Measurements from ENCODE around the gene RMP24.

The RMP24 gene

GRCh38 chr18:35982409-35983114 is 10.1 kb downstream of the RMP24 start:
- H3K36me3 ChIP-seq (replicated peaks in 1 of 2; ENCODE audit: insufficient read depth in 1 of 2, low read depth in 2 of 2), result peaks cover 8 to 16% of the 10 kb centered on the region in 2 donors
- H3K9me3 ChIP-seq, result no peaks in the 10 kb centered on the region
- no peaks in the 10 kb centered on the region for H3K27me3 ChIP-seq
- no peak for DNase-seq
- no peak overlapping the region for H3K27ac ChIP-seq
- intact Hi-C loops (cut with DNase I), result no loop called here
- ATAC-seq, result no peak
- TF ChIP-seq POLR2A (IDR thresholded peaks at IDR 0.05) (no peak), CTCF (IDR thresholded peaks at IDR 0.05) (no peak)
- WGBS, 2 donors, result 84 to 85% methylated on average over 2 of the region's 2 CpGs
- no peak overlapping the region for H3K4me3 ChIP-seq
- no peaks in the 10 kb centered on the region for H3K4me1 ChIP-seq

GRCh38 chr18:35983147-35983546 is 10.7 kb downstream of the RMP24 start:
- H3K9me3 ChIP-seq, result no peaks in the 10 kb centered on the region
- ATAC-seq (no peak), DNase-seq (no peak)
- intact Hi-C loops (cut with DNase I), result no loop called here
- no peak overlapping the region for H3K4me3 ChIP-seq
- TF ChIP-seq POLR2A (IDR thresholded peaks at IDR 0.05), result no peak
- H3K27ac ChIP-seq, result no peak overlapping the region
- H3K27me3 ChIP-seq, result no peaks in the 10 kb centered on the region
- peaks cover 7 to 10% of the 10 kb centered on the region in 2 donors for H3K36me3 ChIP-seq (replicated peaks in 1 of 2; ENCODE audit: insufficient read depth in 1 of 2, low read depth in 2 of 2)
- H3K4me1 ChIP-seq, result no peaks in the 10 kb centered on the region

GRCh38 chr18:35983818-35984217 is 11.3 kb downstream of the RMP24 start:
- H3K9me3 ChIP-seq, result no peaks in the 10 kb centered on the region
- no peaks in the 10 kb centered on the region for H3K4me1 ChIP-seq
- H3K36me3 ChIP-seq (replicated peaks in 1 of 2; ENCODE audit: insufficient read depth in 1 of 2, low read depth in 2 of 2), result peaks cover 0 to 9% of the 10 kb centered on the region in 2 donors
- no peak overlapping the region for H3K27ac ChIP-seq
- 91 to 95% methylated on average over 5 of the region's 5 CpGs for WGBS, 2 donors
- no peak overlapping the region for H3K4me3 ChIP-seq
- ATAC-seq (no peak), DNase-seq (no peak)
- TF ChIP-seq POLR2A (IDR thresholded peaks at IDR 0.05) (no peak), CTCF (IDR thresholded peaks at IDR 0.05) (no peak)
- intact Hi-C loops (cut with DNase I), result no loop called here
- no peaks in the 10 kb centered on the region for H3K27me3 ChIP-seq

GRCh38 chr18:35991696-35992095 is 19.2 kb downstream of the RMP24 start:
- Histone ChIP-seq H3K4me3 (no peak overlapping the region), H3K27ac (no peak overlapping the region), H3K4me1 (no peaks in the 10 kb centered on the region), H3K36me3 (replicated peaks in 1 of 2; ENCODE audit: insufficient read depth in 1 of 2, low read depth in 2 of 2) (peaks cover 0 to 2% of the 10 kb centered on the region in 2 donors), H3K9me3 (no peaks in the 10 kb centered on the region), H3K27me3 (no peaks in the 10 kb centered on the region)
- no peak for ATAC-seq
- intact Hi-C loops (cut with DNase I), result no loop called here
- DNase-seq, result no peak
- TF ChIP-seq POLR2A (IDR thresholded peaks at IDR 0.05) (no peak), CTCF (IDR thresholded peaks at IDR 0.05) (no peak)

GRCh38 chr18:35993013-35993412 is 20.5 kb downstream of the RMP24 start:
- intact Hi-C loops (cut with DNase I), result no loop called here
- Histone ChIP-seq H3K4me3 (no peak overlapping the region), H3K4me1 (no peaks in the 10 kb centered on the region), H3K36me3 (replicated peaks in 1 of 2; ENCODE audit: insufficient read depth in 1 of 2, low read depth in 2 of 2) (peaks cover 0 to 2% of the 10 kb centered on the region in 2 donors), H3K27me3 (no peaks in the 10 kb centered on the region), H3K27ac (no peak overlapping the region), H3K9me3 (no peaks in the 10 kb centered on the region)
- TF ChIP-seq POLR2A (IDR thresholded peaks at IDR 0.05) (no peak), CTCF (IDR thresholded peaks at IDR 0.05) (no peak)
- DNase-seq, result no peak
- 53 to 66% methylated on average over 6 of the region's 6 CpGs for WGBS, 2 donors
- ATAC-seq, result no peak
